OCI-LY3 (cell line): ENCODE measurements around the gene HLA-F.

Experiments
- EZH2phosphoT487 ChIP-seq: fragments of 200-600 bp; shearing (Covaris generic); IDR thresholded peaks from 2 replicates; pipeline ENCODE4 v1.6.1; 2018; ENCODE audit warnings: antibody characterized with exemption, mixed run types, low read depth
- TF ChIP-seq, protein P1 (sequence below): fragments of 200-600, 300-600 bp; sonication (generic); IDR thresholded peaks from 2 replicates; pipeline ENCODE4 v1.5.1; 2014; ENCODE audit warnings: antibody characterized with exemption, low read length, low read depth

DNA sequence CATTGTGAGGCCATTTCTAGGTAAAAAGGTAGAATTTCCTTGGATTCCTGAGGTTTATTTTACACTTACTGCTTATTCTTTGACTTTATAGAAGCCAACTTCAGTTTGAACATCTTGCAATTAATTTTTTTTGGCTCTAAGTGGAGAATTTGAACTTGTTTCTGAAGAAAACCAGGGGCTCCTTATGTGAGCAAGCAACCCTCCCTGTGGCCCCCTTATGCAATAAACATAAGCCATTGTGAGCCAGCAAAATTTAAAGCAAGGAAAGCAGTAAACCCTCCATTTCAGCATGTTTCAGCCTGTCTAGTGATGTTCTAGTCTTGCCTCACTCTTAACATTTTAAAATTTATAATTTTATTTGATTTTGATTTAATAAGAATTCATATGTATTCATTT, 5.6 kb downstream of the HLA-F start:
- TF ChIP-seq, protein P1, sequence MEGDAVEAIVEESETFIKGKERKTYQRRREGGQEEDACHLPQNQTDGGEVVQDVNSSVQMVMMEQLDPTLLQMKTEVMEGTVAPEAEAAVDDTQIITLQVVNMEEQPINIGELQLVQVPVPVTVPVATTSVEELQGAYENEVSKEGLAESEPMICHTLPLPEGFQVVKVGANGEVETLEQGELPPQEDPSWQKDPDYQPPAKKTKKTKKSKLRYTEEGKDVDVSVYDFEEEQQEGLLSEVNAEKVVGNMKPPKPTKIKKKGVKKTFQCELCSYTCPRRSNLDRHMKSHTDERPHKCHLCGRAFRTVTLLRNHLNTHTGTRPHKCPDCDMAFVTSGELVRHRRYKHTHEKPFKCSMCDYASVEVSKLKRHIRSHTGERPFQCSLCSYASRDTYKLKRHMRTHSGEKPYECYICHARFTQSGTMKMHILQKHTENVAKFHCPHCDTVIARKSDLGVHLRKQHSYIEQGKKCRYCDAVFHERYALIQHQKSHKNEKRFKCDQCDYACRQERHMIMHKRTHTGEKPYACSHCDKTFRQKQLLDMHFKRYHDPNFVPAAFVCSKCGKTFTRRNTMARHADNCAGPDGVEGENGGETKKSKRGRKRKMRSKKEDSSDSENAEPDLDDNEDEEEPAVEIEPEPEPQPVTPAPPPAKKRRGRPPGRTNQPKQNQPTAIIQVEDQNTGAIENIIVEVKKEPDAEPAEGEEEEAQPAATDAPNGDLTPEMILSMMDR: no peak
- TF ChIP-seq EZH2phosphoT487: no peak
